ENCODE results near the gene CACTIN. TPM values are rescaled to one million over a fixed set of nuclear protein-coding genes. Genes with fewer than 3 reads are reported as not detected.

The CACTIN gene
- total and polyA plus RNA-seq, 2 of the 4 experiments (the other 2 are of a cell fraction) = 10.8 to 19.5 TPM

DNA sequence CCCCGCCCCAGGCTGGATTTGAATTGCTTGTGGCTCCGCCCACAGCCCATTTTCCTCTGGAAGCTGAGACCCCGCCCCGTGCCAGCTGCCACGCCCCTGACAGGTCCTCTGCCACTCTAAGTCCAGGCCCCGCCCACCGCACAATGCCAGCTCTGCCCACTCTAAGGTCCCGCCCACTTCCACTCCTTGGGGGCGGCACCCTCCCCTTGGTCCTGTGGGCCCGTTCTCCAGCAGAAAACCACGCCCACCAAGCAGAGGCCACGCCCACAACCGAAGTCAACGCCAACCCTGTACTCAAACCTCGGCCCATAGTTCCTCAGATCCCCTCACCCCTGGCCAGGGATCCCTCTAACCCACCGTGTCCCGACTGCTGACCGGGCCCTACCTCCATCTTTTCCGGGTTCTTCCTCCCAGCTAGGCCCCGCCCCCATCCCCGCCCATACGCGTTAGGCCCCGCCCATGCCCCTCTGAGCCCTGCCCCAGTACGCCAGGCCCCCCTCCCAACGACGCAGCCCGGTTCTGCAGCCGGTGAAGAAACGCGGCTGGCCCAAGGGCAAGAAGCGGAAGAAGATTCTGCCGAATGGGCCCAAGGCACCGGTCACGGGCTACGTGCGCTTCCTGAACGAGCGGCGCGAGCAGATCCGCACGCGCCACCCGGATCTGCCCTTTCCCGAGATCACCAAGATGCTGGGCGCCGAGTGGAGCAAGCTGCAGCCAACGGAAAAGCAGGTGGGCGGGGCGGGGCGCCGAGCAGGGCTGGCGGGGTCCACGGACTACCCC, 52.5 kb downstream of the CACTIN start:
- H3K4me1 ChIP-seq (ENCODE audit: control insufficient read depth, insufficient read depth, low read length) = no peaks in the 10 kb centered on the region
- DNase-seq (peak; percentile 93), ATAC-seq (ENCODE audit: low read depth) (peak; percentile 65)
- H3K27ac ChIP-seq (ENCODE audit: insufficient read depth, low read length) = no peak overlapping the region
- WGBS, 2 experiments (ENCODE audit: extremely low coverage in 2 of 2, insufficient read length in 1 of 2) = 75% methylated on average over 25 of the region's 55 CpGs; no CpG with 5 or more reads in 1 of the 2 experiments
- H3K4ac ChIP-seq (ENCODE audit: low read depth, low read length) = no peak overlapping the region
- TF ChIP-seq FOS (IDR thresholded peaks at IDR 0.05; ENCODE audit: low read depth, low read length) (no peak), MAZ (IDR thresholded peaks at IDR 0.05; ENCODE audit: borderline replicate concordance, low read depth, low read length) (peak; percentile 37; the same call in 1 of the 2 replicates), POLR2A (IDR thresholded peaks at IDR 0.05; ENCODE audit: low read depth, low read length) (no peak)
- TF ChIP-seq, protein P1, sequence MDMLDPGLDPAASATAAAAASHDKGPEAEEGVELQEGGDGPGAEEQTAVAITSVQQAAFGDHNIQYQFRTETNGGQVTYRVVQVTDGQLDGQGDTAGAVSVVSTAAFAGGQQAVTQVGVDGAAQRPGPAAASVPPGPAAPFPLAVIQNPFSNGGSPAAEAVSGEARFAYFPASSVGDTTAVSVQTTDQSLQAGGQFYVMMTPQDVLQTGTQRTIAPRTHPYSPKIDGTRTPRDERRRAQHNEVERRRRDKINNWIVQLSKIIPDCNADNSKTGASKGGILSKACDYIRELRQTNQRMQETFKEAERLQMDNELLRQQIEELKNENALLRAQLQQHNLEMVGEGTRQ (IDR thresholded peaks at IDR 0.05; ENCODE audit: low read depth, low read length) = 0 out of 2 replicates have a peak, but pooled peaks have one; percentile 29
- peak overlapping the region; percentile 79 for H2AFZ ChIP-seq (replicated peaks; ENCODE audit: low read length, poor library complexity)
- POLR2A ChIA-PET (ENCODE audit: unreplicated experiment) = interaction anchor here (0.9 kb wide), 1 partner anchor 897 kb away, joined by 3 read pairs; no protein-coding TSS in a partner anchor
- peak overlapping the region; percentile 70 for H2AK5ac ChIP-seq (ENCODE audit: low read depth, low read length)
- peak overlapping the region; percentile 87; the same call in 1 of the 2 replicates for H3K4me2 ChIP-seq (ENCODE audit: low read depth, low read length)
- peak overlapping the region; percentile 48; the same call in 1 of the 2 replicates for H4K5ac ChIP-seq (ENCODE audit: low read depth, low read length)
- H2AK9ac ChIP-seq (replicated peaks; ENCODE audit: low read depth, low read length, poor library complexity) = peak overlapping the region; percentile 33
- H4K91ac ChIP-seq (ENCODE audit: insufficient read depth, low read depth, low read length) = no peak overlapping the region; the same call in 1 of the 2 replicates
- H2BK120ac ChIP-seq (ENCODE audit: low read depth, low read length) = no peak overlapping the region
- peak overlapping the region; percentile 87 for H3K4me3 ChIP-seq (ENCODE audit: insufficient read depth, low read depth, low read length)
- in situ Hi-C loops (cut with MboI; ENCODE audit: low sequenced_read_pairs) (no loop called here), intact Hi-C loops (cut with micrococcal nuclease) (no loop called here), dilution Hi-C loops (cut with HindIII; ENCODE audit: low sequenced_read_pairs, unreplicated experiment) (no loop called here)
- H2BK5ac ChIP-seq (ENCODE audit: low read depth, low read length, poor library complexity, severe bottlenecking) = peak overlapping the region; percentile 30
- peaks cover 4% of the 10 kb centered on the region for H3K9me1 ChIP-seq (ENCODE audit: insufficient read depth, low read length)
- H2BK15ac ChIP-seq (ENCODE audit: low read depth, low read length) = no peak overlapping the region
- peaks cover 10% of the 10 kb centered on the region; the same call in 1 of the 2 replicates for H4K20me1 ChIP-seq (ENCODE audit: insufficient read depth, low read length)
- no peaks in the 10 kb centered on the region for H3K27me3 ChIP-seq (ENCODE audit: control insufficient read depth, insufficient read depth, low read length)
- H4K8ac ChIP-seq (ENCODE audit: low read depth in 2 of 2, low read length in 2 of 2) = peak overlapping the region in 1 of 2 experiments; percentile 91; a peak in 2 of 4 replicates
- H3K36me3 ChIP-seq (ENCODE audit: control insufficient read depth, insufficient read depth, low read length) = peaks cover 15% of the 10 kb centered on the region; the same call in 1 of the 2 replicates
- no peaks in the 10 kb centered on the region for H3K9me3 ChIP-seq (ENCODE audit: control insufficient read depth, insufficient read depth, low read length)
- no peak overlapping the region for H3K56ac ChIP-seq (ENCODE audit: extremely low read depth, insufficient read depth, low read length)
- no peak overlapping the region for H3K18ac ChIP-seq (ENCODE audit: low read depth, low read length)
- no peak overlapping the region for H3K9ac ChIP-seq (ENCODE audit: low read depth, low read length)
- 0 out of 2 replicates have a peak overlapping the region, but pooled peaks have one; percentile 59 for H3K23ac ChIP-seq (ENCODE audit: low read depth, low read length)
- BruUV-seq (replicated peaks) = no TSS peak
- H2BK20ac ChIP-seq (ENCODE audit: low read depth, low read length) = no peak overlapping the region
- H3K79me1 ChIP-seq (ENCODE audit: low read depth in 1 of 2, low read length in 2 of 2) = peaks cover 7 to 22% of the 10 kb centered on the region in 2 experiments; a peak in 3 of 4 replicates
- CTCF ChIA-PET = interaction anchor here (0.6 kb wide), 1 partner anchor 690 kb away, joined by 6 read pairs; no protein-coding TSS in a partner anchor
- H3K14ac ChIP-seq (replicated peaks; ENCODE audit: low read depth, low read length) = no peak overlapping the region

Measured in IMR-90 (cell line).